SK-N-SH (cell line): ENCODE results near the gene PTPRN.

Source experiments
- CTCF ChIP-seq: fragments of 200-600 bp; sonication (generic); IDR thresholded peaks from 2 replicates; pipeline ENCODE4 v1.6.1; 2017; ENCODE audit warnings: antibody characterized with exemption, mild to moderate bottlenecking, moderate library complexity
- ELF1 ChIP-seq: IDR thresholded peaks from 2 replicates; pipeline ENCODE4 v1.4.0; 2012
- FOXM1 ChIP-seq: IDR thresholded peaks from 2 replicates; pipeline ENCODE4 v1.4.0; 2012; ENCODE audit warnings: low read depth, mild to moderate bottlenecking
- GABPA ChIP-seq: IDR thresholded peaks from 2 replicates; pipeline ENCODE4 v1.4.0; 2012; ENCODE audit warnings: low read depth, mild to moderate bottlenecking
- MAX ChIP-seq: IDR thresholded peaks from 2 replicates; pipeline ENCODE4 v1.4.0; 2012; ENCODE audit warnings: low read depth
- NFIC ChIP-seq: IDR thresholded peaks from 2 replicates; pipeline ENCODE4 v1.4.0; 2012; ENCODE audit warnings: borderline replicate concordance
- POLR2AphosphoS5 ChIP-seq: IDR thresholded peaks from 2 replicates; pipeline ENCODE4 v1.6.1; 2012; ENCODE audit warnings: low read depth, low read length
- SIN3A ChIP-seq: IDR thresholded peaks from 2 replicates; pipeline ENCODE4 v1.6.1; 2012; ENCODE audit warnings: low read depth, mild to moderate bottlenecking, low read length, moderate library complexity, borderline replicate concordance
- TAF1 ChIP-seq: IDR thresholded peaks from 2 replicates; pipeline ENCODE4 v1.6.1; 2012; ENCODE audit warnings: low read depth, mild to moderate bottlenecking, low read length, moderate library complexity, borderline replicate concordance
- USF1 ChIP-seq: IDR thresholded peaks from 2 replicates; pipeline ENCODE4 v1.4.0; 2012; ENCODE audit warnings: low read depth, borderline replicate concordance
- USF2 ChIP-seq: fragments of 150-350 bp; IDR thresholded peaks from 2 replicates; pipeline ENCODE4 v1.6.1; 2017; ENCODE audit warnings: antibody characterized with exemption, low read length, low read depth, borderline replicate concordance

- TF ChIP-seq FOXM1 (no peak), NFIC (peak; percentile 92), CTCF (no peak), TAF1 (no peak), ELF1 (no peak), USF2 (no peak), USF1 (no peak), SIN3A (no peak), POLR2AphosphoS5 (no peak), GABPA (no peak), MAX (peak; percentile 63; the same call in 1 of the 2 replicates)
These were observed 19.5 kb downstream of the PTPRN start for GRCh38 chr2:219289537-219290361.
